ENCODE measurements around the gene CLIP3. TPM values are rescaled to one million over a fixed set of nuclear protein-coding genes. Genes with fewer than 3 reads are reported as not detected.

The CLIP3 gene
- total RNA-seq, 1 experiment from 2014 or later = 1.5 TPM

GRCh38 chr19:35966771-35967170, 65.9 kb downstream of the CLIP3 start:
- Histone ChIP-seq H3K4me2 (ENCODE audit: low read length) (no peak overlapping the region), H3K9me2 (ENCODE audit: insufficient read depth) (no peaks in the 10 kb centered on the region), H2AFZ (ENCODE audit: low read depth, low read length, poor library complexity, severe bottlenecking) (no peak overlapping the region), H3K27me3 (ENCODE audit: insufficient read depth, low read length) (peaks cover 4% of the 10 kb centered on the region; the same call in 1 of the 2 replicates), H3K4me3 (replicated peaks in 1 of 2; ENCODE audit: low read depth in 1 of 2, low read length in 2 of 2) (no peak overlapping the region), H3K4me1 (ENCODE audit: control insufficient read depth in 1 of 2, insufficient read depth in 2 of 2, low read length in 2 of 2) (no peaks in the 10 kb centered on the region), H3K79me2 (ENCODE audit: insufficient read depth, low read length) (no peaks in the 10 kb centered on the region), H3K36me3 (ENCODE audit: control insufficient read depth in 1 of 2, insufficient read depth in 2 of 2, low read length in 2 of 2) (no peaks in the 10 kb centered on the region), H4K20me1 (ENCODE audit: insufficient read depth) (no peaks in the 10 kb centered on the region), H3K9ac (ENCODE audit: low read length) (no peak overlapping the region), H3K9me3 (ENCODE audit: control insufficient read depth in 1 of 2, insufficient read depth in 1 of 2, low read depth in 1 of 2, low read length in 2 of 2) (no peaks in the 10 kb centered on the region), H3K27ac (ENCODE audit: low read depth, low read length) (no peak overlapping the region)
- ChIA-PET CTCF (no interaction called here), POLR2A (no interaction called here), RAD21 (ENCODE audit: low non-redundant PET in 1 of 2, low total read pairs in 2 of 2, uncharacterized antibody in 2 of 2, unreplicated experiment in 2 of 2) (no interaction called here)
- BruUV-seq (replicated peaks) = no TSS peak
- TF ChIP-seq SRF (IDR thresholded peaks at IDR 0.05; ENCODE audit: low read depth) (no peak), SP1 (IDR thresholded peaks at IDR 0.05; ENCODE audit: low read depth) (no peak)
- ATAC-seq (no peak), DNase-seq (ENCODE audit: low read depth, low spot score) (no peak)
- intact Hi-C loops (cut with micrococcal nuclease) = no loop called here

Other genes with a start within 250 kb of the CLIP3 start
- gene PRODH2, start 220.0 kb downstream of the CLIP3 start, total RNA-seq (2021; ENCODE audit: unreplicated experiment) = 0.44 TPM
- gene NPHS1, start 180.4 kb downstream of the CLIP3 start, total RNA-seq (2021; ENCODE audit: unreplicated experiment) = 0.57 TPM
- gene KIRREL2, start 176.0 kb downstream of the CLIP3 start, total RNA-seq (2021; ENCODE audit: unreplicated experiment) = 1.3 TPM
- 41.2 TPM for gene APLP1, start 164.3 kb downstream of the CLIP3 start, total RNA-seq (2021; ENCODE audit: unreplicated experiment)
- gene NFKBID, start 132.3 kb downstream of the CLIP3 start, total RNA-seq (2021; ENCODE audit: unreplicated experiment) = 13.7 TPM
- 1.2 TPM for gene HCST, start 130.3 kb downstream of the CLIP3 start, total RNA-seq (2021; ENCODE audit: unreplicated experiment)
- gene TYROBP, start 124.6 kb downstream of the CLIP3 start, total RNA-seq (2021; ENCODE audit: unreplicated experiment) = 0.49 TPM
- gene LRFN3, start 96.5 kb downstream of the CLIP3 start, total RNA-seq (2021; ENCODE audit: unreplicated experiment) = 18.8 TPM
- 21.0 TPM for gene SDHAF1, start 37.7 kb downstream of the CLIP3 start, total RNA-seq (2021; ENCODE audit: unreplicated experiment)
- 27.9 TPM for gene SYNE4, start 24.1 kb downstream of the CLIP3 start, total RNA-seq (2021; ENCODE audit: unreplicated experiment)
- 28.6 TPM for gene ALKBH6, start 18.7 kb downstream of the CLIP3 start, total RNA-seq (2021; ENCODE audit: unreplicated experiment)
- 1.7 TPM for gene THAP8, start 21.4 kb upstream of the CLIP3 start, total RNA-seq (2021; ENCODE audit: unreplicated experiment)
- gene WDR62, start 22.0 kb upstream of the CLIP3 start, total RNA-seq (2021; ENCODE audit: unreplicated experiment) = 17.0 TPM
- gene OVOL3, start 78.3 kb upstream of the CLIP3 start, total RNA-seq (2021; ENCODE audit: unreplicated experiment) = not detected
- gene POLR2I, start 82.0 kb upstream of the CLIP3 start, total RNA-seq (2021; ENCODE audit: unreplicated experiment) = 108 TPM
- gene TBCB, start 82.6 kb upstream of the CLIP3 start, total RNA-seq (2021; ENCODE audit: unreplicated experiment) = 141 TPM
- 621 TPM for gene CAPNS1, start 107.2 kb upstream of the CLIP3 start, total RNA-seq (2021; ENCODE audit: unreplicated experiment)
- not detected for gene COX7A1, start 119.6 kb upstream of the CLIP3 start, total RNA-seq (2021; ENCODE audit: unreplicated experiment)
- gene ZNF565, start 181.8 kb upstream of the CLIP3 start, total RNA-seq (2021; ENCODE audit: unreplicated experiment) = 3.2 TPM
- 105 TPM for gene ZNF146, start 182.2 kb upstream of the CLIP3 start, total RNA-seq (2021; ENCODE audit: unreplicated experiment)

Measured in HCT116 (cell line).